Neural cell (in vitro differentiated cells): ENCODE measurements around the gene DUOX1. TPM values are rescaled to one million over a fixed set of nuclear protein-coding genes. Genes with fewer than 3 reads are reported as not detected.

Experiments
- H2AFZ ChIP-seq: fragments of 200-600, 300-800 bp; sonication (generic), shearing (Covaris generic); 2 replicates; pipeline ENCODE4 v1.6.0; 2014; ENCODE audit warnings: low read depth, mild to moderate bottlenecking, antibody characterized with exemption, low read length, moderate library complexity
- H3F3A ChIP-seq: fragments of 200-600 bp; shearing (Covaris generic); 2 replicates; pipeline ENCODE4 v1.6.1; 2016; ENCODE audit warnings: mild to moderate bottlenecking, moderate library complexity, mixed read lengths, antibody characterized with exemption, low read length; ENCODE audit not compliant: insufficient read depth, poor library complexity, severe bottlenecking
- H3K27ac ChIP-seq: fragments of 200-600, 300-800 bp; sonication (generic), shearing (Covaris generic); 2 replicates; pipeline ENCODE4 v1.5.1; 2014; ENCODE audit warnings: mild to moderate bottlenecking, low read length, moderate library complexity
- H3K27me3 ChIP-seq: fragments of 300-800, 200-600 bp; sonication (generic), shearing (Covaris generic); 2 replicates; pipeline ENCODE4 v1.6.0; 2014; ENCODE audit warnings: mild to moderate bottlenecking, low read depth, low read length, moderate library complexity; ENCODE audit not compliant: insufficient read depth
- H3K36me3 ChIP-seq: fragments of 300-800, 200-600 bp; sonication (generic), shearing (Covaris generic); 2 replicates; pipeline ENCODE4 v1.5.1; 2014; ENCODE audit warnings: mild to moderate bottlenecking, antibody characterized with exemption, low read length, moderate library complexity; ENCODE audit not compliant: insufficient read depth
- H3K4me2 ChIP-seq: fragments of 300-800, 200-600 bp; sonication (generic), shearing (Covaris generic); 2 replicates; pipeline ENCODE4 v1.6.0; 2014; ENCODE audit warnings: mild to moderate bottlenecking, low read length
- H3K4me3 ChIP-seq: fragments of 300-800, 200-600 bp; sonication (generic), shearing (Covaris generic); 2 replicates; pipeline ENCODE4 v1.5.1; 2014; ENCODE audit warnings: mild to moderate bottlenecking, low read length, moderate library complexity
- H3K79me2 ChIP-seq: fragments of 200-600 bp; shearing (Covaris generic); replicated peaks from 2 replicates; pipeline ENCODE4 v1.6.0; 2014; ENCODE audit warnings: mild to moderate bottlenecking, low read length, moderate library complexity; ENCODE audit not compliant: insufficient read depth
- H3K9ac ChIP-seq: fragments of 300-800, 200-600 bp; sonication (generic), shearing (Covaris generic); 2 replicates; pipeline ENCODE4 v1.6.1; 2016; ENCODE audit warnings: mild to moderate bottlenecking, low read length, mixed read lengths
- H3K9me2 ChIP-seq: fragments of 200-600 bp; shearing (Covaris generic); 2 replicates; pipeline ENCODE4 v1.6.1; 2016; ENCODE audit warnings: mild to moderate bottlenecking, low read length, mixed read lengths; ENCODE audit not compliant: insufficient read depth
- H3K9me3 ChIP-seq: fragments of 200-600, 300-800 bp; sonication (generic), shearing (Covaris generic); 2 replicates; pipeline ENCODE4 v1.6.1; 2016; ENCODE audit warnings: mild to moderate bottlenecking, mixed run types, low read length, moderate library complexity, mixed read lengths
- H4K20me1 ChIP-seq: fragments of 200-600 bp; shearing (Covaris generic); 2 replicates; pipeline ENCODE4 v1.6.1; 2016; ENCODE audit warnings: mild to moderate bottlenecking, mixed run types; ENCODE audit not compliant: insufficient read depth
- EP300 ChIP-seq: fragments of 450-650 bp; conservative IDR thresholded peaks from 2 replicates; pipeline ENCODE4 v1.6.1; 2014; ENCODE audit warnings: antibody characterized with exemption, mild to moderate bottlenecking, moderate library complexity; ENCODE audit not compliant: poor library complexity, severe bottlenecking
- EZH2 ChIP-seq: fragments of 200-600, 300-800 bp; shearing (Covaris generic), sonication (generic); IDR thresholded peaks from 2 replicates; pipeline ENCODE4 v1.6.1; 2014; ENCODE audit warnings: antibody characterized with exemption, low read length, borderline replicate concordance, mild to moderate bottlenecking; ENCODE audit not compliant: insufficient read depth, poor library complexity, severe bottlenecking
- MXI1 ChIP-seq: fragments of 450-650 bp; conservative IDR thresholded peaks from 2 replicates; pipeline ENCODE4 v1.6.1; 2014; ENCODE audit warnings: antibody characterized with exemption, mild to moderate bottlenecking; ENCODE audit not compliant: poor library complexity, severe bottlenecking
- RAD21 ChIP-seq: fragments of 450-650 bp; conservative IDR thresholded peaks from 2 replicates; pipeline ENCODE4 v1.6.1; 2014; ENCODE audit warnings: antibody characterized with exemption, mild to moderate bottlenecking, moderate library complexity
- SMC3 ChIP-seq: fragments of 450-650 bp; conservative IDR thresholded peaks from 2 replicates; pipeline ENCODE4 v1.6.1; 2014; ENCODE audit warnings: antibody characterized with exemption, mild to moderate bottlenecking, moderate library complexity; ENCODE audit not compliant: poor library complexity
- TAF1 ChIP-seq: IDR thresholded peaks from 2 replicates; pipeline ENCODE4 v1.6.1; 2012; ENCODE audit warnings: low read depth
- polyA plus RNA-seq: library from polyadenylated mRNA; depleted of rRNA; stranded (reverse); fragments of >200 nt; gene quantifications from 2 replicates; pipeline ENCODE4 v1.2.3, GENCODE V29; 2014
- TF ChIP-seq, protein P1 (sequence below): IDR thresholded peaks from 2 replicates; pipeline ENCODE4 v1.6.1; 2012; ENCODE audit warnings: borderline replicate concordance
- TF ChIP-seq, protein P2 (sequence below): fragments of 450-650 bp; IDR thresholded peaks from 2 replicates; pipeline ENCODE4 v1.5.1; 2014; ENCODE audit warnings: antibody characterized with exemption, mild to moderate bottlenecking, moderate library complexity; ENCODE audit not compliant: poor library complexity, severe bottlenecking

Gene DUOX1
- polyA plus RNA-seq, 1 donor from 2014 or later = not detected

DNA sequence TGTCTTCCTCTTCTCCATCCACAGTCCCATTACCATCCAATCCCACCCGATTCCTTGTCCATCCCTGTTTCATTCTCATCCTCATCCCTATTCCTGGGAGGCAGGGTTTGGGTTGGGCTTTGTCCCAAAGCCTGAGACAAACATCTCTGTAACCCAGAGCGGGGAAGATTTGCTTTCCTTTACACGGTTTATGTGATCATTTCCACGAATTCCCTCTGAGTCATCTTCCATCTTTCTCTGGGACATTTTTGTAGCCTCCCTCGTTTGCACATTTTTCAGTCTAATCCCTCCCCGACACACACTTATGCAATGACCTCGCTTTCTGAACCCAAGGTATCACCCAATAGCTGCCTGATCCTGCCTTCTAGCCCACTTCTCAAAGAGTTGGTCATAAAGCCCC is 38.6 kb upstream of the DUOX1 start:
- no peak overlapping the region for H2AFZ ChIP-seq
- H3K27me3 ChIP-seq = no peaks in the 10 kb centered on the region
- H3K4me2 ChIP-seq = no peak overlapping the region
- H3K4me3 ChIP-seq = no peak overlapping the region
- H3F3A ChIP-seq = no peaks in the 10 kb centered on the region
- TF ChIP-seq MXI1 (no peak), EP300 (no peak), SMC3 (no peak), RAD21 (no peak), EZH2 (no peak), TAF1 (no peak)
- TF ChIP-seq, protein P1, sequence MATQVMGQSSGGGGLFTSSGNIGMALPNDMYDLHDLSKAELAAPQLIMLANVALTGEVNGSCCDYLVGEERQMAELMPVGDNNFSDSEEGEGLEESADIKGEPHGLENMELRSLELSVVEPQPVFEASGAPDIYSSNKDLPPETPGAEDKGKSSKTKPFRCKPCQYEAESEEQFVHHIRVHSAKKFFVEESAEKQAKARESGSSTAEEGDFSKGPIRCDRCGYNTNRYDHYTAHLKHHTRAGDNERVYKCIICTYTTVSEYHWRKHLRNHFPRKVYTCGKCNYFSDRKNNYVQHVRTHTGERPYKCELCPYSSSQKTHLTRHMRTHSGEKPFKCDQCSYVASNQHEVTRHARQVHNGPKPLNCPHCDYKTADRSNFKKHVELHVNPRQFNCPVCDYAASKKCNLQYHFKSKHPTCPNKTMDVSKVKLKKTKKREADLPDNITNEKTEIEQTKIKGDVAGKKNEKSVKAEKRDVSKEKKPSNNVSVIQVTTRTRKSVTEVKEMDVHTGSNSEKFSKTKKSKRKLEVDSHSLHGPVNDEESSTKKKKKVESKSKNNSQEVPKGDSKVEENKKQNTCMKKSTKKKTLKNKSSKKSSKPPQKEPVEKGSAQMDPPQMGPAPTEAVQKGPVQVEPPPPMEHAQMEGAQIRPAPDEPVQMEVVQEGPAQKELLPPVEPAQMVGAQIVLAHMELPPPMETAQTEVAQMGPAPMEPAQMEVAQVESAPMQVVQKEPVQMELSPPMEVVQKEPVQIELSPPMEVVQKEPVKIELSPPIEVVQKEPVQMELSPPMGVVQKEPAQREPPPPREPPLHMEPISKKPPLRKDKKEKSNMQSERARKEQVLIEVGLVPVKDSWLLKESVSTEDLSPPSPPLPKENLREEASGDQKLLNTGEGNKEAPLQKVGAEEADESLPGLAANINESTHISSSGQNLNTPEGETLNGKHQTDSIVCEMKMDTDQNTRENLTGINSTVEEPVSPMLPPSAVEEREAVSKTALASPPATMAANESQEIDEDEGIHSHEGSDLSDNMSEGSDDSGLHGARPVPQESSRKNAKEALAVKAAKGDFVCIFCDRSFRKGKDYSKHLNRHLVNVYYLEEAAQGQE = no peak
- TF ChIP-seq, protein P2, sequence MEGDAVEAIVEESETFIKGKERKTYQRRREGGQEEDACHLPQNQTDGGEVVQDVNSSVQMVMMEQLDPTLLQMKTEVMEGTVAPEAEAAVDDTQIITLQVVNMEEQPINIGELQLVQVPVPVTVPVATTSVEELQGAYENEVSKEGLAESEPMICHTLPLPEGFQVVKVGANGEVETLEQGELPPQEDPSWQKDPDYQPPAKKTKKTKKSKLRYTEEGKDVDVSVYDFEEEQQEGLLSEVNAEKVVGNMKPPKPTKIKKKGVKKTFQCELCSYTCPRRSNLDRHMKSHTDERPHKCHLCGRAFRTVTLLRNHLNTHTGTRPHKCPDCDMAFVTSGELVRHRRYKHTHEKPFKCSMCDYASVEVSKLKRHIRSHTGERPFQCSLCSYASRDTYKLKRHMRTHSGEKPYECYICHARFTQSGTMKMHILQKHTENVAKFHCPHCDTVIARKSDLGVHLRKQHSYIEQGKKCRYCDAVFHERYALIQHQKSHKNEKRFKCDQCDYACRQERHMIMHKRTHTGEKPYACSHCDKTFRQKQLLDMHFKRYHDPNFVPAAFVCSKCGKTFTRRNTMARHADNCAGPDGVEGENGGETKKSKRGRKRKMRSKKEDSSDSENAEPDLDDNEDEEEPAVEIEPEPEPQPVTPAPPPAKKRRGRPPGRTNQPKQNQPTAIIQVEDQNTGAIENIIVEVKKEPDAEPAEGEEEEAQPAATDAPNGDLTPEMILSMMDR = no peak
- H3K9me2 ChIP-seq = no peaks in the 10 kb centered on the region
- H4K20me1 ChIP-seq = no peaks in the 10 kb centered on the region
- no peaks in the 10 kb centered on the region for H3K79me2 ChIP-seq
- H3K9me3 ChIP-seq = no peaks in the 10 kb centered on the region
- H3K27ac ChIP-seq = no peak overlapping the region
- no peaks in the 10 kb centered on the region for H3K36me3 ChIP-seq
- H3K9ac ChIP-seq = no peak overlapping the region

- no peak overlapping the region for H3K27ac ChIP-seq
- H3K9ac ChIP-seq = no peak overlapping the region
- H2AFZ ChIP-seq = no peak overlapping the region
- no peaks in the 10 kb centered on the region for H3K36me3 ChIP-seq
- H3F3A ChIP-seq = no peaks in the 10 kb centered on the region
- no peaks in the 10 kb centered on the region for H3K79me2 ChIP-seq
- TF ChIP-seq, protein P2 = no peak
- TF ChIP-seq, protein P1 = no peak
- TF ChIP-seq EP300 = no peak
- no peak overlapping the region for H3K4me2 ChIP-seq
- no peaks in the 10 kb centered on the region for H3K9me2 ChIP-seq
- H3K27me3 ChIP-seq = no peaks in the 10 kb centered on the region
- H3K9me3 ChIP-seq = no peaks in the 10 kb centered on the region
- no peaks in the 10 kb centered on the region for H4K20me1 ChIP-seq
- H3K4me3 ChIP-seq = no peak overlapping the region
These were observed 38.2 kb upstream of the DUOX1 start for GRCh38 chr15:45091576-45091975.
